ENCODE data around the gene DPP10. TPM values are rescaled to one million over a fixed set of nuclear protein-coding genes. Genes with fewer than 3 reads are reported as not detected.

DPP10 gene
- 0.07 TPM in 1 of 2 replicates, not detected in the other for total RNA-seq

DNA sequence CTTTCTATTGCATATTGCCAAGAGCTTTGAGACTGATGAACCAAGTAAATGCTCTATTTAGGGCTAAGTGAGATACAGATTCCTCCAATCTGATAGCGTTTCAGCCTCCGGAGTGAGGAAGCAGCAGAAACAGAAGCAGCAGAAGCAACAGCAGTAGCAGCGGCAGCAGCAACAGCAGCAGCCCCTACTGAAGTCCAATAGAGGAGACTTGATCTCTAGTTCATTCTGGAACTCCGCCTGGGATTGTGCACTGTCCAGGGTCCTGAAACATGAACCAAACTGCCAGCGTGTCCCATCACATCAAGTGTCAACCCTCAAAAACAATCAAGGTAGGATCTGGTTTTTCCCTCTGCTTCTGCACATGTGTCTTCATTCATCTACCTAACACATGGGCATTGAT is at the start of gene DPP10:
Gene DPP10 (plus strand): TSS at position 132 of the 400 bp plus-strand sequence.

